GM19351 (cell line): ENCODE measurements around the gene EBF3.

Experiments
- ATAC-seq: cut with Tn5 transposase; IDR thresholded peaks from one replicate; pipeline ENCODE4 v1.9.1; 2021; ENCODE audit warnings: mild to moderate bottlenecking, moderate library complexity; ENCODE audit not compliant: unreplicated experiment

EBF3 gene

DNA sequence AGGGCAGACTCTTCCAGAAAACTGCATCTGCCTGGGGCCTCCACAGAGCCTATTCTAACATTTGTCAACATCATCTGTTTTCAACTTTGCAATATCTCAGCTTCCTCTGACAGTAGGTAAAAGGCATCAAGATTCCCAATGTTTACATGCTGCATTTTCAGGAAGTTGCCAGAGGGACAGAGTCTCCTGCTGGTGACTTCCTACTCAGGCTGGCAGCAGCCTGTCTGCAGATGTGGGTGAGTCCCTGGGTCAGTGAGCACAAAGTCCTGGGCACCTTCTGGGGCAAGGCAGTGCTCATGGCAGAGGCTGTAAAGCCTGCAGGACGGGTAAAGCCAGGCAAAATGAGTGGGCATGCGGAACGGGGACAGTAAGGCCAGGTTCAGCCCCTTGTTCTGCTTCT lies 69.4 kb downstream of the EBF3 start:
- no peak for ATAC-seq

DNA sequence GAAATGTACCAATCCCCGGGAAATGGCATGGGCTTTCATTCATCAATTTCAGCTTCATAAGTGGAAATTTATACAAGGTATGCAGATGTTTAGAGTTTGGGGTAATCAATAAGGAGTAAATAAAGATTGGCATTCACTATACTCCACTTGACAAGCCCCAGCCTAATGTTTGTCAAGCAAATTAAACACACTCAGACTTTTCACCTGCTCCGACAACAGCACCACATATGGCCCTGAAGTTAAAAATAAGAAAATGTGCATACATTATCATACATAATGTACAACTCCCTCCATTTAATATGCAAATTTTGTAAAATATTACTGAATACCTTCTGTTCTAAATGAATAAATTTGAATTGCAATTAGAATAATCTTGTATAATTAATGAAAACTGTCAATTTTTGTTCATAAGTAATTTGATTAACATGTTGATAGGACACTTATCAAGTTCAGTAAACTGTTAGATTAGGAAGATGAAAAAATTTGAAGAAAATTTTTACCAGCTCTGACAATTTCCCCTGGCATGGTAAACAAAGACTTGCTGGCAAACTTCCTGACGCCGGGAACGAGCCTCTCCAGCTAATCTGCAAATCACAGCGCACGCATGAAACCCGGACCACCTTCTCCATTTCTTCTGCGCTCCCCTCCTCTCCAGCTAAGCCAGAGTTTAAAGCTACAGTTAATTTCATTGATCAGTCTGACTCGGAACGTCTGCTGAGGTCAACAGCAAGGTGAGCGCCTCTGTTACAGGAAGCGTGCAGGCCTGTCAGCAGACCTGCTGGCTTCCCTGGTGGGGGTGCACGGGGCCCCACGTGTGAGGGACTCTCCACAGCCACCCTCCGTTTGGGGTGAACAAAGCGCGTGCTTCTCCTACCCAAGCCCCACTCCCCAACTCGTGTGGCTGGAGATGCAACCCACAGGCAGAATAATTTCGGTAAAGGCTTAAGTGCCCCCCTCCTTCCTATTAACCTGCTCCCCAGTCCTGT lies 70.7 kb downstream of the EBF3 start:
- ATAC-seq: no peak

DNA sequence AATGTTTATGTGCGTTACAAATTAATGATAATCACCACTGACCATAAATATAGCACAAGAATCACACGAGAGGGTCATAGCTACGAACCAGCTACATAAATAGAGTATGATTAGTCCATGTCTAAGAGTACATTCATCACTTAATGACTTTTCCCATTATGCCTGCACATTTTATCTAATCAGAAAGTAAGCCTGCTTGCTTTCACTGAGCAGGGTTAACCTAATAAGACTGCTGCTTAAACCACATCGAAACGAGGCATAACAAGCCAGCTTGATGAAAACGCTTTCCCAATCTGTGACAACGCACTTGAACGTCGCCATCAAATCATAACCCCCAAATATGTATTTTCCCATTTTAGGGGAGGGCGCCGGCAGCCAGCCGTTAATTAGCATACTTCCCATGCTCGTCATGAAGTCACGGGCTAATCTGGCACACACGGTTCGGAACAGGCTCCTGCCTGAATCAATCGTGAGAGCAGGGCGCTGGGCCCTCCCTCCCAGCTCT lies 71.5 kb downstream of the EBF3 start:
- no peak for ATAC-seq

DNA sequence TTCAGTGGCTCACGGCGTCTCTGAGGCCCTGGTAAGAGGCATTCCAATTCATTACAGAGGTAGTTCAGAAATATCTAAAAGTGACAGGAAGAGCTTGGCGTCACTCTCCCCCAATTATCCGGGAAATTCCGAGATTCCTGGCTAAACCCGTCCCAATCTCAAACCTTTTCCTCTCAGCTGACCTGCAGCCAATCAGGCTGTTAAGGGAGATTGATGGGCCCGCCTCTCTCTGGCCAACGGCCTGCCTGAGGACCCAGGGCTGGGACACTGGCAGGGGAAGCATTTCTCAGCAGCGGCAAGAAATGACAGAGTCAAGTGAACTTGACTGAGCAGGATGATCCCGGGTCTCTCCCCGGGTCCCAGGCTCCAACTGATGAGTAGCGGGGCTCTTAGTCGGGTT lies 72.3 kb downstream of the EBF3 start:
- ATAC-seq: no peak

DNA sequence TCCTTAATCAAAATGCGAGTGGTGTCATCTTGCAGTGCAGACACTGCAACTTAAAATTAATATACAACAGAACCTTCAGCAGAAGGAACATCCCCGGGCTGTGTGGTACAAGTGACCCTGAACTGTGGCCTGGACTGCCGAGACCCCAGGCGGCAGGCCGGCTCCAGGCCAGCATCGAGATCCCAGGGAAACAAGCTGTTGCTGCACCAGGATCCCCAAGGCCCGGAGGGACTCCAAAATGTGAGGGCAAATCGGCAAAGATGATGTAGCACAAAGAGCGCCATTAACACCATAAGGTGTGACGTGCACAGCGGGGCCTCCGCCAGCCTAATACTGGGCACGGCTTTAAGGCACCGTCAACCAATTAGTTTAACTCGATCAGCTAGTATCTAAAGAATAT lies 73.9 kb downstream of the EBF3 start:
- no peak for ATAC-seq

DNA sequence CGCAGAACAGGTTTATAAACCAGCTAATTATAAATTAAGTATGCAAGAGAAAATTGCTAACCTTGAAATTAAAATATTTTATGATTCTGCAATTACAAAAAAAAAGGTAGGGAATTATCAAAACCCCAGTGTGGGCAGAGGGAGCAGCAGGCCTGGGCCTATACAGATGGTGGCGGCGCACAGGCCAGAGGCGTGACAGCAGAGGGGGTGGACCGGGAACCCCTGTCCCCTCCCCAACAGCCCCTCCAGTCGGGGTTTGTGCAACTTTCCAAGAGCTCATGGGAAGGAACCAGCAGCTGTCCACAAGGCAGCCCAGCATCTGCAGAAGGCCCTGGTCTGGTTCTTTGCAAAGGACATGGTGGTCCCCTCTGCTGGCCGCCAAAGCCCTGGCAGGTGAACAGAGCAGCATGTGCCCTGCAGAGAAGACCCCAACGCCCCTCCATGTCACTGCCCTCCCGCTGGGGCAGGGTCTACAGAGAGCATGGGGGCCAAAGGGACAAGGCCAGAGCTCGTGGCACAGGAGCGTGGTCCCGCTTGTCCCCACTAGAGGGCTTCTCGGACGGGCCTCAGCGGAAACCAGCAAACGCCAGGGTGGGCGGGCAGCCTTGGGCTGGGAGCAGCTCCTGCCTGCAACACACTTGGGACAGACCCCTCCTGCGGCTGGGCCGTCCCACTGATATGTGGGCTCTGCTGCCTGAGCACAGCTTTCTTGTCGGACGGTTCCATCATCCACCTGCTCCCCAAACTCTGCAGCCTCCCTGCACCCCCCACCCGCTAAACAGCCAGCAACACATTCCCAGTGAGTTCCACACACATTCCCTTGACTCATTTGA lies 75.1 kb downstream of the EBF3 start:
- ATAC-seq: peak; percentile 92

DNA sequence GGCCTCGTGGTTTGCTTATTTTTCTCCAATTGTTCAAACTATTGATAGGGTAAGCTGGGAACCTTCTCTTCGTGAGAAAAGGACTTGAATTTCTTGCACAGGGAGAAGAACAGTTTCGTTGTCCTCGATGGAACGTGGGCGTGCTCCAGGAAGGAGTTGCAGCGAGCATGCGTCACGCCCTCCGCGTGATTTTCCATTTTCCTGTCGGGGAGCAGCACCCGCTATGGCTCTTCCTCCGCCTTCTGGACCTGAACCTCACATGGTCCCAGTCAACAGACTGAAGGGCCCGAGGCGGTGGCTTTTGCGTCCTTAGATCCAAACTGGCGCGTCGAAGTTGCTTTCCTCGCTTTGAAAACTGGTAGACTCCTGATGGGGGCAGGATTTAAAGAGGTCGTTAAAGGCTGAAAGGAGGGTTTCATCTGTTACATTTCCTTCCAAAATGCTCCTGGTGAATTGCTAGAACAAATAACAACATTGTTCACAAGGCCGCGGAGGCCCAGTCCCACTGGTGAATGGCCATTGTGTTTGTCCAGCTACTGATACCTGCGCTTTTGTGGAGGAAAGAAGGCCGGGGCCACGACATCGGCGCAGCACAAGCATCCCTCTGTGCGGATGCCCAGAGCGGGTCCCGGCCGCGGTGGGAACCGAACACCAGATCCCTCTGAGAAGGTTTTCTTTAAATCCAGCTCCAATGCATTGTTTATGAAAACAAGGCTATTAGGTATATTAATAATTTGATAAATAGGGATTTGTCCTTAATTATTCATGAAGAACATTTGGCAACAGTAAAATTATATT lies 75.9 kb downstream of the EBF3 start:
- ATAC-seq: no peak

DNA sequence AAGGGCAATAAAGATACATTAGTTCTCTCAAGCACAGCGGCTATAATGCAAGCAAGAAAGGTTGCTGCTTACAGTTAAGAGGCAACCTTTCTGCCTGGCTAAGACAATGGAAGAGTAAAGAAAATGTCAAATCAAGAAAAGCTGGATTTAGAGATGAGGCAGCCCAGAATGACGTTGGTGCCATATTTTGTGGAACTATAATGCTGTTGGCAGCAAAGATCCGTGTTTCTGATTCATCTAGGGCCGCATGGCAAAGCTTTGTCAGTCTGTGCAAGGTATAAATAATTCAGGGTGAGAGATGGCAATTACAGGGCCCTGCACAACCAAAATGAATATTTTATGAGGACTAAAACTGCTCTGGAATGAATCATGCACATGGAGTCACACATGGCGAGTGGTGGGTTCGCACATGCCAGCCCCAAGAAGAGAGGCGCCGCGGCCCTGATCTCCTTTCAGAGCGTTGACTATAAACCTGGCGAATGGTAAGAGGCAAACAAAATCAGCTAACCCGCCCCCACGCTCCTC lies 76.6 kb downstream of the EBF3 start:
- no peak for ATAC-seq

DNA sequence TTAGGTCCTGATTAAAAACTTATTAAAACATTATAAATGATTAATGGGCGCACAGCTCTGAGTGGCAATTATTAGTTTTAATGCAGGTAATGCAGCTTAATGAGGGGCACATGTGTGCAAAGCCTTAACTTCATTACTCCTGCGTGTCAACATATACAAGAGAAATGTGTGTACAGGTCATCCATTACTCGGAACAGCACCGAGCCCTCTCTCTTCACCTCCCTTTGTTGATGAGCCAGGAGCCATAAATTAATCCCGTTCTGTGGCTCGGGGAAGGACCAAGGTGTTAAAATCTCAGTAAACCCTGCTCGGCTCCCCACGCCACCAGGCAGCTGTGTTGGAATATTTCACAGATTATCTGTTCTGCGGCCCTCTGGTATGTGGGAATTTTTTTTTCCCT lies 77.8 kb downstream of the EBF3 start:
- no peak for ATAC-seq

DNA sequence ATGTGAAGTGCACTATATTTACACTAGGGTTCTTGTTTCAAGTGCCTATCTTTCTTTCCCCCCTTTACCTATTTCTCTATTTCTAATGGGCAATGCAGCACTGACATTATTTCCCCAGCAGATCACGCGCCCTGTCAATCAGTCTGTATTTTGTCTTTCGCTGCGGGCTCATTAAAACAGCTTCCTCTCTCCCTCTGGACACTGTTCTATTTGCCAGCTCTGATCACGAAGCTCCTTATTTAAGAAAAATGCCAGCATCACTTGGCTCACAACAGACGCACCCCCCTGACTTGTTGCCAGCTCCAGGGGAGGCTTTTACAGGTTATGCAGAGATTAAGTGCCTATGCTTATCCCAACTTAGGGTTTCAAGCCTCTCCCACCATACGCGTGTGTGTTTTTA lies 78.5 kb downstream of the EBF3 start:
- no peak for ATAC-seq

DNA sequence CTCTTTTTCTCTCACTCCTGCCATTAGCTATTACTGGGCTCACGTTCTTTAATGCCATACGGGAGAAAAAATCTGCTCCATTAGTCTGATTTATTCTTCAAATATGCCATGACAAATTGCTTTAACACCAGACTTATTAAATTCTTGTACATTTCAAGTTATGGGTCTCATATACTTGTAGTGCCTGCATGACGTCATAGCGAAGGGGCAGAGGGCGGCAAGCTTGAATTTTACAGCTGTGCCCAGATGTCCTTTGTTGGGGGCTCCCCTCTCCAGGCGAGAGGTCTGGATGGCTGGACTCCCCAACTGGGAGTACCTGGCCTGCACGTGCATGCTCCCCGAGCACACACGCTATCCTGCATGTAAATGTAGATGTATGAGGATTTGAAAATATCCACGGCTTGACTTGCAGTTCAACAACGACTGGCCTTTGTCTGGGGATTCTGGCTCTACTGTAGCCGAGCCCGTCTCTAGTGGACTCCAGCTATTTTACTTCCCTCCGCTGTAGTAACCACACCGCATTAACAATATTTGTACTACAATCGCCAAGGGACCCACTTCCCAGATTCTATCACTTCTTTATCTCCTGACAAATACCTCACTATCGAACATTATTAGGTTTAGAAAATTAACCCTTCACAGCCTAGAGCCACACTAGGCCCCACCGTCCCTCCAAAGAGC lies 79.5 kb downstream of the EBF3 start:
- no peak for ATAC-seq

DNA sequence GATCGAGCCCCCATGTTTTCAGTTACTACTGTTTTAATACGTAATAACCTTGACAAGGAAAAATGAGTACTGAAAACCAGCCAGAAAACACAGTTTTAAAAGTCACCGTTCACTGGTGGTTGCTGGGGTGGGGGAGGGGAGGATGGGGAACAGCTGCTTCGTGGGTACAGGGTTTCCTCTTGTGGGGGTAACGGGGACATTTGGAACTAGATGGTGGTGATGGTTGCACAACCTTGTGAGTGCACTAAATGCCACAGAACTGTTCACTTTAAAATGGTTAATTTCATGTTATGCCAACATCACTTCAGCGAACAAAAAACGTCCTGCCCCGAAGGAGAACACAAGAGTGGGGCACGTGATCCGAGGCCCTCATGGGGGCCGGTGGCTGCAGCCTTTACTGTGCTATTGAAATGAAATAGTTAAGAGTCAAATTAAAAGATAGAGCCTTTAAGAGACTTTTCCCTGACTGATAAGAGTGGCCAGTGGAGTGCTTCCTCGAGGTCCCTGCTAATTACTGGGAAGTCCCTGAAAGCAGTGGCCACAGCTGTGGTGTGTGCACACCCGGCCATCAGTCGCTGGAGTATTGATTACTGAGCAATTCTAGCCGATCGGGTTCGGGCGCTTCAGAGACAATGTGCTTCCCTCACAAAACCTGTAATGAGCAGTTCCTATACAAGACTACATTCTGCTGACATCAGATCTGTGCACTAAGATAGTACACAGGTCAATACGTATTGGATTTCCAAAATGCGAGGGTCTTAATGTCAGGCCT lies 80.3 kb downstream of the EBF3 start:
- ATAC-seq: no peak

DNA sequence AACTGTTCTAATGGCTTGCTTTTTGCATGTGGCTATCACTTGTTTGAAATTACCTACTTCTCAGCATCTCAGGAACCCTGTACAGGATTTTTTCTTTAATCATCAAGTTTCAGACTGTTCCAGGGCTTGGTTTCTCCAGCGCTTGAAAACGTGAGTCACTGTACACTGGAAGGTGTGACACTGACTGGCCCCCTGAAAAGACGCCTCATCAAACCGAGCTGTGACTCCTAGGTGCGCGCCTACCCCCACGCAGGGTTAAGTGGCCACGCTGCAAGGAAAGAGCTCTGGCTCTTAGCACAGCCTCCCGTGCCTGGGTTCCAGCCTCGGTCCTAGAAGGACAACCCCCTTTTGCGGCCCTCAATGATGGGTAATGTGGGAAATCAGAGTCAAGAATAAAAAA lies 81.0 kb downstream of the EBF3 start:
- no peak for ATAC-seq

DNA sequence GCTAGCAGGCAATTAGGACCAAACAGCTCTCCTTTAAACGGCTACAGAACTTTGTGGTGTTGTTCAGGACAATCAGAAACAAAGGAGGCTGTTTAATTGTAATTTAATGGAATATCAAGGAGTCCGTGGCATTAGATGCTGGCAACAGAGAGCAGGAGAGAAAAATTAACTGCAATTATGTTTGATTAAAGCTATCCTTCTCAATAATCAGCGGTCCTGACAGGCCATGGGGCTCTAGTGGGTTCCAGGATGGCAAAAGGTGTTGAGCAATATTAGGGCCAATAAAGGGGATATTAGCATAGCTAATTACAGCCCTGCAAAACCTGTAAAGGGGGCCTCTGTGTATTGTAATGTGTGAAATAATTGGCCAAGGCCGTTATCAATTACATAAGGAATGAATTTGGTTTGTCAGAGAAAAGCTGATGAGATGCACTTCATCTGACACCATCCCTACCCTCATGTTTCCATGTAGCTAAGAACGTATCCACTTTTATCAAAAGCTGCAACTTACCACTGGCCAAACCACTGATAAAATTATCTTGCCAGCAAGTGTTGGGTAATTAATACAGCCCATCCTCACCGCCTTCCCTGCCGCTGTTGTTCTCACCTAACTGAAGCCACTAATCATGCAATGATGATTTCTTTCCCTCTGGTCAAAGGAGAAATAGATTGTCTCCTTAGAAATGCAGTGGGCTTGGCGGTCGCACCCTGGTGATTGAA lies 81.6 kb downstream of the EBF3 start:
- ATAC-seq: no peak

DNA sequence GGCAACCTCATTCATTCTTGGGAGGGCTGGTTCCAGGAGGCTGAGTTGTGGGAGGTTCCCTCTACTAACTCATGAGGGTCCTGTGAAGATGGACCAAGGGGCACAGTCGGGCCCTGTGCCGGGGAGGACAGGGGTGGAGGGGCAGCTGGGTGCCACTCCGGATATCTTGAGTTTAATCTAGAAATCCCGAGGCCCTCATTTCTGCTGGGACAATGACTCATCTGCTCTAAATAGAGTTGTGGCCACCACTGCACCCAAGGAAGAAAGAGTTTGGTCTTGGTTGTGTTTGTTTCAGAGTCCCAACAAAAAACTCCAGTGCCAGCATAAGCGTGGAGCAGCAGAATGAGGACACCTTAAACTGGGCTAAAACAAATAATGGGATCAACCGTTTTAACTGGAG lies 82.4 kb downstream of the EBF3 start:
- ATAC-seq: no peak

DNA sequence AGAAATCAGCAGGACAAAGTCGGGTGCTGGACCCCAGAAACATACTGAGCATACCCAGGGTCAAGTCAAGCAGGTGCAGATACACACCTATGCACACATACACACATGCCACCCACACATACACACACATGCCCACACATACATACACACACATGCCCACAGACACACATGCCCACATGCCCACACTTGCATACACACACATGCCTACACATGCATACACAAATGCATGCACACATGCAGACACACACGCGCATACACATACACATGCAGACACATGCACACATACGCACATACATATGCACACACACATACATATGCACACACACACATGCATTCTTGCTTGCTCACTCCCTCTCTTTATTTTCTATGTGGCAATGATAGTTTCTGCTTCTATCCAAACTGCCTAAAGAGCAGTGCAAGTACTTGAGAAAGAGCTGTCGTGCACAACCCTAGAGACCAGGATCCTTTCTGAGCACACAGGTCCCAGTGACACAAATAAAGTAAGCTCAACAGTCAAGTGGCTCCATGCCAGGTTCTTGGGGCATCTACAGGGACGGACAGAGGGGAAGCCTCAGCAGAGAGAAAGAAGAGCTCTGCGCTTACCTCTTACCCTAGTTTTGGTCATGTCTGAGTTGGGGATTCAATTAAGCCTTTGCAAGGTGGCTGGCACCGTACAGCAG lies 83.7 kb downstream of the EBF3 start:
- no peak for ATAC-seq

DNA sequence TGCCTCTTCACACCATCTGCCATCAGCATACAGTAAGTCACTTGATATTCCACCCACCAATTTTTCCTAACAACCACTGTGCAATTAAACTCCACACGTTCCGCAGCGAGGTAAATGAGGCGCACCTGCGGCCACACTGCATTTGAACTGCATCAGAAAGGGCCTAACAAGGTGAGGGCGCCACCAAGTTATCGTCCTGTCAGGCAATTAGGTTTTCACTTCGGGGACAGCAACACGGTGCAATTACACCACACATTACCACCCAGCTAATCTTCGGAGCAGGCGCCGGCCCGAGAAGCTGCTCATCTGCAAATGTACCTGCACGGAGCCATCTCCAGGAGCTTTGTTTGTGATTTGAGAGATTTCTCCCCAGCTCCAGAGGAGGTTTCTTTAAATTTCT lies 84.4 kb downstream of the EBF3 start:
- ATAC-seq: no peak

DNA sequence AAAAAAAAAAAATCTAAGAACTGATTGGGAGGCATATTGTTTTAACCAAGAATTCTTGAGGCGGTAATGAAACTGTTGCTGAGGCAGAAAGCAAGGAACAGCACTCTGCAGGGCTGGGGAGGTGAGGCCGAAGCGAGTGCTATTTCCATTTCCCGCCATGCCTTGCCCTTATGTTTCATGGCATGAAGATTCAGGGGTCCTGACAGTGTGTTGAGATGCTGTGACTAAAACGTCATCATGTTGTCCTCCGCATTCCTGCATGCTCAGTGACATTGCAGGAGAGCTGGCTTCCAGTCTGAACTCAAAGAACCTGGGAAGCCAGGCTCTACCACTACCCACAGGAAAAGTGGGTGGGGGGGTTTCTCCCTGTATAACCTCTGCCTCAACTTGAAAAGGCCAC lies 85.2 kb downstream of the EBF3 start:
- no peak for ATAC-seq
